ENCODE data around the gene SERTAD4. TPM values are rescaled to one million over a fixed set of nuclear protein-coding genes. Genes with fewer than 3 reads are reported as not detected.

SERTAD4 gene
- total RNA-seq, 1 donor, result 2.9 TPM

GRCh38 chr1:210280221-210280620, 47.6 kb downstream of the SERTAD4 start:
- Histone ChIP-seq H3K27ac (ENCODE audit: low read depth, low read length) (no peak overlapping the region), H3K4me1 (ENCODE audit: insufficient read depth, low read length) (no peaks in the 10 kb centered on the region), H3K9me3 (ENCODE audit: low read depth, low read length) (peaks cover 7% of the 10 kb centered on the region), H3K4me2 (ENCODE audit: insufficient read depth, low read length) (no peak overlapping the region), H2AFZ (ENCODE audit: low read length) (no peak overlapping the region), H3K36me3 (ENCODE audit: insufficient read depth, low read length) (no peaks in the 10 kb centered on the region), H3K4me3 (ENCODE audit: insufficient read depth, low read length) (no peak overlapping the region), H3K27me3 (ENCODE audit: insufficient read depth, low read length) (peaks cover 5% of the 10 kb centered on the region), H3K79me2 (ENCODE audit: insufficient read depth, low read length) (no peaks in the 10 kb centered on the region), H4K20me1 (ENCODE audit: insufficient read depth, low read length) (no peaks in the 10 kb centered on the region)
- TF ChIP-seq CTCF (IDR thresholded peaks at IDR 0.05; ENCODE audit: extremely low read depth, low read depth, low read length), result no peak
- DNase-seq (ENCODE audit: insufficient read length, low spot score, missing footprints), result no peak

GRCh38 chr1:210288116-210288515, 55.5 kb downstream of the SERTAD4 start:
- no peak for DNase-seq (ENCODE audit: insufficient read length, low spot score, missing footprints)

DNA sequence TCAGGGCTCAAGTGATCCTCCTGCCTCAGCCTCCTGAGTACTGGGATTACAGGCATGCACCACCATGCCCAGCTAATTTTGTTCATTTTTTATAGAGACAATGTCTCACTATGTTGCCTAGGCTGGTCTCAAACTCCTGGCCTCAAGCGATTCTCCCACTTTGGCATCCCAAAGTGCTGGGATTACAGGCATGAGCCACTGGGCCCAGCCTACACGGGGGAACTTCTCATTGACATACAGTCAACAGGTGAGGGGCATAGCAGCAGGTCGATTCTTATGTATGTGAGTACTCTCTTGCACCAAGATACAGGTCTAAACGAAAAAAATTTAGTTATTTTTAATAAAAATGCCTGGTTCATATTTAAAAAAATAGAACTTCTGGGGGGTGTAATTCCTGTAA, 56.7 kb downstream of the SERTAD4 start:
- no peak overlapping the region for H2AFZ ChIP-seq (ENCODE audit: low read length)
- TF ChIP-seq CTCF (IDR thresholded peaks at IDR 0.05; ENCODE audit: extremely low read depth, low read depth, low read length), result no peak
- H3K27ac ChIP-seq (ENCODE audit: low read depth, low read length), result no peak overlapping the region
- no peaks in the 10 kb centered on the region for H3K9me3 ChIP-seq (ENCODE audit: low read depth, low read length)
- H3K4me2 ChIP-seq (ENCODE audit: insufficient read depth, low read length), result no peak overlapping the region
- no peak overlapping the region for H3K4me3 ChIP-seq (ENCODE audit: insufficient read depth, low read length)
- H3K36me3 ChIP-seq (ENCODE audit: insufficient read depth, low read length), result no peaks in the 10 kb centered on the region
- H3K79me2 ChIP-seq (ENCODE audit: insufficient read depth, low read length), result no peaks in the 10 kb centered on the region
- peaks cover 12% of the 10 kb centered on the region for H3K4me1 ChIP-seq (ENCODE audit: insufficient read depth, low read length)
- peaks cover 36% of the 10 kb centered on the region for H3K27me3 ChIP-seq (ENCODE audit: insufficient read depth, low read length)
- H4K20me1 ChIP-seq (ENCODE audit: insufficient read depth, low read length), result no peaks in the 10 kb centered on the region
- DNase-seq (ENCODE audit: insufficient read length, low spot score, missing footprints), result no peak

More at GRCh38 chr1:210288116-210288515, 55.5 kb downstream of the SERTAD4 start:
- Histone ChIP-seq H4K20me1 (ENCODE audit: insufficient read depth, low read length) (no peaks in the 10 kb centered on the region), H3K27ac (ENCODE audit: low read depth, low read length) (no peak overlapping the region), H3K36me3 (ENCODE audit: insufficient read depth, low read length) (no peaks in the 10 kb centered on the region), H3K9me3 (ENCODE audit: low read depth, low read length) (no peaks in the 10 kb centered on the region), H3K4me1 (ENCODE audit: insufficient read depth, low read length) (peaks cover 6% of the 10 kb centered on the region), H2AFZ (ENCODE audit: low read length) (no peak overlapping the region), H3K4me2 (ENCODE audit: insufficient read depth, low read length) (no peak overlapping the region), H3K79me2 (ENCODE audit: insufficient read depth, low read length) (no peaks in the 10 kb centered on the region), H3K4me3 (ENCODE audit: insufficient read depth, low read length) (no peak overlapping the region), H3K27me3 (ENCODE audit: insufficient read depth, low read length) (peaks cover 36% of the 10 kb centered on the region)
- TF ChIP-seq CTCF (IDR thresholded peaks at IDR 0.05; ENCODE audit: extremely low read depth, low read depth, low read length), result no peak

GRCh38 chr1:210291081-210291764, 58.6 kb downstream of the SERTAD4 start:
- no peak overlapping the region for H3K27ac ChIP-seq (ENCODE audit: low read depth, low read length)
- peaks cover 37% of the 10 kb centered on the region for H3K27me3 ChIP-seq (ENCODE audit: insufficient read depth, low read length)
- no peak overlapping the region for H3K4me2 ChIP-seq (ENCODE audit: insufficient read depth, low read length)
- peaks cover 19% of the 10 kb centered on the region for H3K4me1 ChIP-seq (ENCODE audit: insufficient read depth, low read length)
- no peaks in the 10 kb centered on the region for H3K79me2 ChIP-seq (ENCODE audit: insufficient read depth, low read length)
- no peak overlapping the region for H3K4me3 ChIP-seq (ENCODE audit: insufficient read depth, low read length)
- no peak for DNase-seq (ENCODE audit: insufficient read length, low spot score, missing footprints)
- H3K36me3 ChIP-seq (ENCODE audit: insufficient read depth, low read length), result no peaks in the 10 kb centered on the region
- no peak for TF ChIP-seq CTCF (IDR thresholded peaks at IDR 0.05; ENCODE audit: extremely low read depth, low read depth, low read length)
- no peaks in the 10 kb centered on the region for H3K9me3 ChIP-seq (ENCODE audit: low read depth, low read length)
- no peaks in the 10 kb centered on the region for H4K20me1 ChIP-seq (ENCODE audit: insufficient read depth, low read length)
- H2AFZ ChIP-seq (ENCODE audit: low read length), result no peak overlapping the region

All from osteoblast (primary cell).